GM18519 (cell line): ENCODE results near the gene CCDC78.
"Not testable (repeated sequence)": the region's sequence is repeated elsewhere in the genome, so short reads cannot be mapped to it uniquely, and the experiment has no call there.

ENCODE experiments used
- ATAC-seq: cut with Tn5 transposase; IDR thresholded peaks from one replicate; pipeline ENCODE4 v1.9.1; 2021; ENCODE audit warnings: mild to moderate bottlenecking, moderate library complexity; ENCODE audit not compliant: unreplicated experiment, low FRiP score

The CCDC78 gene

GRCh38 chr16:700684-701584 is 25.3 kb downstream of the CCDC78 start:
- ATAC-seq: no peak

DNA sequence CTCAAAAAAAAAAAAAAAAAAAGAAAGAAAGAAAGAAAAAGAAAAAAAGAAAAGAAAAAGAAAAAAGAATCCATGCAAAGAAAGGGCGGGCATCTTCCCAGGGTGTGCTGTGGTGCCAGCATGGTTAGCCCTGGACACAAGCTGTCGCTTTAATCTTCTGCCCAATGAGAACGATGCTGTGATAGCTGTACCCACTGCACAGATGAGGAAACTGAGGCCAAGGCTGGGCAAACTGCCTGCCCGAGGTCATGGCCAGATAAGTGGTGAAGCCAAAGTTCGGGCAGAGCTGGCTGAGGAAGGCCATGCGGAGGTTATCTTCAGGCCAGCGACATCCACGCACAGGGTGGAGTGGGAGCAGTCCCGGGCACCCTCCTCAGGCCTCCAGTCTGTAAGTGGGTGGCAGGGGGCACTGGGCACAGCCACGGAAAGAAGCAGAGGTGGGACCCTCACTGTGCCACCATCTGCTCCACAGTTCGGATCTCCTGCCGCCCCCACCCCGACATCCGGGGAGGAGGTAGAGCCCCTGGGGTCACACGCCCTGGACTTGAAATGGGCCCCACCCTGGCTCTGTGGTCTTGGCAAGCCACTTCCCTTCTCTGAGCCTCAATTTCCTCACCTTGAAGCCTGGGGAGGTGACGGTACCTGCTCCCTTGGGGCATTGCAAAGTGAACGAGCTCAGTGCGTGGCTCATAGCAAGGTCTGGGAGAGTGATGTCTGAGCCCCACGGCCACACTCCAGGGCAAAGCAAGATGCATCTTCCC is 27.2 kb downstream of the CCDC78 start:
- no peak for ATAC-seq

DNA sequence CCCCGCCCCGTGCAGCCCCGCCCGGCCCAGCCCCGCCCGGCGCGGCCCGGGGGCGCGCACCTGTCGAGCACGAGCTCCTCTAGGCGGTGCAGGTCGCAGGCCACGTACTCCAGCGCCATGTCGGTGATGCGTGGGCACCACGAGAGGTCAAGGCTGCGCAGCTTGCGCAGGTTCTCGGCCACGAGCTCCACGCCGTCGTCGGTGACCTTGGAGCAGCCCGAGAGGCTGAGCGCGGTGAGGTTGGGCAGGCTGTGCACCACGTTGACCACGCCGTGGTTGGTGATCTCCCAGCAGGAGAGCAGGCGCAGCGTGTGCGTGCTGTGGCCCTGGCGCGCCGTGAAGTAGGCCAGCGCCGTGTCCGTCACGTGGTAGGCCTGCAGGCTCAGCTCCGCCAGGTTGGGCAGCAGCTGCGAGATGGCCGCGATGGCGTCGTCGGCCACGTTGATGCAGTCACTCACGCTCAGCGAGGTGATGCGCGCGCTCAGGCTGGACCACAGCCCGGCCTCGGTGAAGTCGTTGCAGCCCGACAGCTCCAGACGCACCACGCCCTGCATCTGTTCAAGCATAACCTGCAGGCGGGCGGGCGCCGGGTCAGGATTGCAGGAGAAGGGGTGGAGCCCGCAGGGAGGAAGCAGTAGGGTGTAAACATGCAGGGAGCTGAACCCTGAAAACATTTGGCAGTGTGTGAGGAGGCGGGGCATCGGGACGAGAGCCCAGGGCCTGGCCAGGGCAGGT is 30.7 kb downstream of the CCDC78 start:
- ATAC-seq: no peak

DNA sequence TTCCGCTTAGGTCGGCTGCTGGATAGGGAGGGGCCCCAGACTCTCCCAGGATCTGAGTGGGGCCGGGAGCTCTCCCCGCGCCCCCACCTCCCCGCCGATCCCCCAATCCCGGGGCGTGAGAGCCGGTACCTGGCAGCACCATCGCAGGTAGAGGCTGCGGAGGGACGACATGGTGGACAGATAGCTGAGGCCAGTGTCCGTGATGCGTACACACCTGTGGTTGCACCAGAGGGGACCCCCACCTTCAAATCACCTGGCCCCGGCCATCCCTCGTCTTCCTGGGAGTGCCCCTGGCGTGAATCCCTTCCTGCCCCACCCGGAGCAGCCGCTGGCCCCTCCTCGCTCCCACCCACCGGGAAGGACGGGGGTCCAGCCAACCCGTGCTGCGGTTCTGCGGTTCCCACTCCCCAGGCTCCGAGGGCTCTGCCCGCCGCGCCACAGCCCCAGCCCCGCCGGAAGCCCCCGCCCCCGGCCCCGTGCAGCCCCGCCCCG is 31.3 kb downstream of the CCDC78 start:
- ATAC-seq: no peak

- no peak for ATAC-seq
Observed at GRCh38 chr16:694187-694862, 31.9 kb downstream of the CCDC78 start.

DNA sequence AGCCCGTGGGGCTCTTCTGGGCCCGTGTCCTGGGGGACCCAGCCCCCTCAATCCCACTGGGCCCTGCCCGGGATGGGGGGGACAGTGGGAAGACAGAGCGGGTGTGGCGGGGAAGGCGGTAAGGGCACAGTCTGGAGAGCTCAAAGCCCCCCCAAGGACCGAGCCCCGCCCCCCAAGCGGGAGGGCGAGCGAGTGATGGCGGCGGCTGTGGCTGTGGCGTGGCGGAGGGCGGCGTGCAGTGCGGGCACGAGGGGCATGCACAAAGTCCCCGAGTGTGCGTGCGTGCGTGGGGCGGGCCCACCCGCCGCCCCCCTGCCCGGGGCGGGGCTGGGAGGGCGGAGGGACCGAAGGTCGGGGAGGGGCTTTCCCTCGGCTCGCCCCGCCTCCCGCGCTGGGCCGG is 32.5 kb downstream of the CCDC78 start:
- ATAC-seq: no peak

DNA sequence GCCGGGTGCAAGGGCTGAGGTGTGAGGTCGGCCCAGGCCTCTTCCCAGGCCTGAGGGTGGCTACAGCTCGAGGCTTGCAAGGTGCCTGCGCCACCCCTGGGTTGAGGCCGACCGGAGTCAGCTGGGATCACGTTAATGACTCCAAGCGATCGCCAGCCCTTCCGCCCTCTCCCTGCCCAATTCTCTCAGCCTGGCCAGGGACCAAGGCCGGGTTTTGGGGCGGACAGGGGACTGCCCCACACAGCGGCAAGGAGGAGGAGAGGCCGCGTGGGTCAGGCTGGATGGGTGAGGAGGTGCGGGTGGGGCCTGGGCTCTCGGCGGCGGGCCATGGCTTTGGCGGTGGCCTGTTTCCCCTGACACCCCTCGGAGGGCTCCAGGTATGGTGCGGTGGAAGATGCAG is 32.9 kb downstream of the CCDC78 start:
- no peak for ATAC-seq

DNA sequence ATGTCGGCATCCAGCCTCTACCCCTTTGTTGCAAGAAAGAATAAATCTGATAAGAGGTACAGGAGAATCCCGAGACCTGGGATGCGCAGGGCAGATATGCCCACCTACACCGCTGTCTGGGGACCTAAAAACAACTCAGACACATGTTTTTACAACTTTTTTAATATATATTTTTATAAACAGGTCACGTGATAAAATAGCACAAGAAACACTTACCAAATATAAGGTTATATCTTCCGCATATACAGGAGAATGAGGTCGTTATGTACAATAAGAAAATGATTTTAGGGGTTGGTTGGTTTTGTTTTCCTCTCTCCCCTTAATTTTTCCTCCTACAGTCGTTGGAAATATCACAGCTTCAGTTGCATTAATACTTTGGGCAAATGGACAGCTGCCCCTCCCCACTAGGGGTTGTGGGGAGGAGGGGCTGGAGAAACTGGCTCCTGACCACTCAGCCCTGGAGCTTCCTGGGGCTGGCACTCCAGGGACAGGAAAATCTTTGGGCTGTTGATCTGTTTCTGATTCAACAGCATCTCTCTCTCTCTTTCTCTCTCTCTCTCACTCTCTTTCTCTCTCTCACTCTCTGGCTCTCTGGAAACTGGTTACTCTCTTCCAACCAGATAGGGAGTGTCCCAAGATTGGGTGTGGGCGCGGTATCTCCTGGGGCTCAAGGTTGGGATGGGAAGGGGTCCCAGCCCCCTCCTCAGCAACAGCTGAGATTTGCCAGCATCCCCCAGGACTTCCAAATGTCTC is 33.7 kb downstream of the CCDC78 start:
- ATAC-seq: no peak

GRCh38 chr16:691242-691641 is 35.0 kb downstream of the CCDC78 start:
- ATAC-seq: not testable (repeated sequence)

DNA sequence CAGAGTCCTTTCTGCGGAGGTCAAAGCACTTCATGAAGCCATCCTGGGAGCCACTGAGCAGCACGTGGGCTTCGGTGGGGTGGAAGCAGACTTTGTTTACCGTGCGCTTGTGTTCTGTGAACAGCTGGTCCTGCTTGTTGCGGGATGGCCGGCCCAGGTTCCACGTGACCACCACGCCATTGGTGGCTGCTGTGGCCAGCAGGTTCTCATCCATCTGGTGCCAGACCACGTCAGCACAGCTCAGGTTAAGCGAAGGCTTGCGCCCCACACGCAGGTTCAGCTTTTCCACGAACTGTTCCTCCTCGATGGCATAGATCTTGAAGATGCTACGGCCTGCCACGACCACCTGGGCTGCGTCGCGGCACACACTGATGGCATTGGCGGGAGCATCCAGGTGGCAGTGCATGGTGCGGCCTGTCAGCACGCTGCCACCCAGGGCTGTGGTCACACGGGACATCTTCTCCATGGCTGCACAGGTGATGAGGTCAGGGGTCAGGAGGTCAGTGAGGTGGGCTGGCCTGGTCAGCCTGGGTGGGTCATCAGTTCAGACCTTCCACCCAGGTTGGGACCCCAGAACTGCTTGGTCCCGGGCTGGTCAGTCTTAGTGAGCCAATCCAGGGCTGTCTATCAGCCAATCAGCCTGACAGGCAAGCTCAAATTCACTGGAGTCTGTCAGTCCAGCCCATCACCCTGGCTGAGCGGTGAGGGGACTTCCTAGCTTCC is 36.9 kb downstream of the CCDC78 start:
- no peak for ATAC-seq

DNA sequence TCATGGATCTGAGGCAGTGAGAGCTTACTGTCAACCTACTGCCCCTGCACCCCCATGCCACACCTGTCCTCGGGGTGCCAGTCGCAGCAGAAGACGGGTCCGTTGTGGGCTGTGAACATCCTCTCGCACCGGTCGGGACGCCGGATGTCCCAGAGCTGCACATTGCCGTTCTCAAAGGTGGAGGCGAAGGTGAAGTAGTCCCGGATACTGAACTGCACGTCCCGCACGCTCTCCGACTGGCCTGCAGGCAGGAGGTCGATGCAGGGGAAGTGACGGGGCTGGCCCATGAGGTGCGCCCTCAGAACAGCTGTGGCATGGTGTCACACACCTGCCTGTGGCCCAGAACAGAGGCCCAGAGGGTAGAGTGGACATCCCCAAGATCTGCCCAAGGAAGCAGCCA is 38.7 kb downstream of the CCDC78 start:
- ATAC-seq: no peak

DNA sequence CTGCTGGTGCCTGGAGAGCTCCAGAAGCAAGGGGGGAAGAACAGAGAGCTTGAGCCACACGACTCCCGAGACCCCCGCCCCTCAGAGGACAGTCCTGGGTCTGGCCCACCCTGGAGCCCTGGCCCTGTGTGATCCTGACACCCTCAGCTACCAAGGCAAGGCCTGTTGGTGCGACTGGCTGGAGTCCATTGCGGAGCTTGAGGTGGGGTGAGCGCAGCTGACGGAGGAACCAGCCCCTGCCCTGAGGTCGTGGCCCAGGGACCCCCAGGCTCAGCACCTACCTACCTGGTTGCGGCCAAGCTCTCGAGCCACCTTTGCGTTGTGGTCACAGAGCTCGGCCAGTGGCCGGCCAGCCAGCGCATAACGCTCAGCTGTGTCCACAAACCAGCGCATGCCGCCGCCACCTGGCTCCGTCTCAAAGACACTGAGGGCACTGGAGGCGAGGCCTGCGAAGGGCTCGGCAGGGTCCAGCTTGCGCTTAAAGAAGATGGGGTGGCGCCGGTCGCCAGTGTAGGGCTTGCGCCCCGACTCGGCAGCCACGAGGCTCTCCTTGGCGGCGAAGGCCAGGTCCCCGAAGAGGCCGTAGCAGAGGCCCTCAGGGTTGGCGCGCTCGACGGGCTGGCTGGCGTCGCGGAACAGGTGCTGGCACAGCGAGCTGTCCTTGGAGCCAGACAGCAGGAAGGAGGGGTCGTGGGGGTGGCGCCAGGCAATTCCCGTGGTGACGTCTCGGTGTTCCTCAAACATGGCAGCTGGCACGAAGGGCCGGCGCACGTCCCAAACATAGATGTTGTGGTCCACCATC is 39.6 kb downstream of the CCDC78 start:
- no peak for ATAC-seq

DNA sequence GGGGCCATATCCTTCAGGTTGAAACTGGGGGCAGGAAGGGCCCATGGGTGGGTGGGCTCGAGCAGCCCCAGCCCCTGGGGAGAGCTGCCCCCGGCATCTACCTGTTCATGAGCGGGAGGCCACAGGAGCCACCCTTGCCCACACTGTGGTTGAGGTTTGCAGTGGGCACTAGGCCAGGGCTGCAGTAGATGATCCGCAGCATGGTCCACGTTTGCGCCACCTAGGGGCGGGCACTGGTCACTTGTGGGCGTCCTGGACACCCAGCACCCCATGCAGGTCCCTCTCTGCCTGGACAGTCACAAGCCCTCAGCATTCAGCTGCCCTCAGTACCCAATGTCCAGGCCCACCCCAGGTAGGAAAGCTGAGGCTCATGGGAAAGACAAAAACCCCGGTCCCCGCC is 40.3 kb downstream of the CCDC78 start:
- ATAC-seq: no peak

DNA sequence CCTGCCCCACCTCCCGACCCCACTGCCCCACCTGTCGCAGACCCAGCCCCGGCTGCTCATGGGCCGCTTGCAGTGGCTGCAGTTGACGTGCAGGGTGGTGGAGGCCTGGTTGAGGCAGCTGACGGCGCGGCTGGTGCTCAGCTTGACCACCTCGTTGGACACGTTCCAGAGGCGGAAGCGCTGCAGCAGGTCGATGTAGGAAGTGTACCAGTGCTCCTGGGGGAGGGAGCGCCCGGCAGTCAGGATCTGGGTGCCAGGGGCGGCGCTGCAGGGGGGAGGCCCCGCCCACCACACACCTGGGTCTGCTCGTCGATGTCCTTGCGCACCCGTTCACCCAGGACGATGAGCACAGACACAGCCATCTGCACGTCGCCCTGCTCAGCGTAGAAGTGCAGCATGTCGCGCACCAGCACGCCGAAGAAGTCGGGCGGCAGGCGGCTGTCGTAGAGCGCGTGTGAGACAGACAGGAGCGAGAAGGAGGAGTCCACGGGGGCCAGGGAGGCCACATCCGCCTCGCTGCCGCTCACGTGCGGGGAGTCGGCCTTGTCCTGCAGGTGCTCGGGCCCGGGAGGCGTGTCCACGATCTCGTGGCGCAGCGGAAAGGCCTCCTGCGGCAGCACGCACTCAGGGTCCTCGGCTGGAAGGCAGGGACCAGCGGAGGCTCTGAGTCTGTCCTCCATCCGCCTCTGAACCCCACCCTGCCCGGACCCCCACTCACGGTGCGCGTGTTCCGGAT is 41.1 kb downstream of the CCDC78 start:
- ATAC-seq: no peak

- peak; percentile 55 for ATAC-seq
Observed at GRCh38 chr16:684071-684794, 42.0 kb downstream of the CCDC78 start, which contains the start of gene JMJD8. Gene JMJD8, minus strand, starts transcription at chr16:684334. Its CDS starts 15 bp downstream, at chr16:684319.

GRCh38 chr16:683396-684070 is 42.7 kb downstream of the CCDC78 start:
- no peak for ATAC-seq
